IPS-15b (cell line): ENCODE measurements around the gene PAK6.

Source experiments
- H3K27me3 ChIP-seq: one replicate; pipeline ENCODE4 v1.6.1; 2013; ENCODE audit warnings: low read length; ENCODE audit not compliant: control insufficient read depth, insufficient read depth
- H3K36me3 ChIP-seq: one replicate; pipeline ENCODE4 v1.6.1; 2013; ENCODE audit warnings: low read length; ENCODE audit not compliant: control insufficient read depth, insufficient read depth
- H3K4me1 ChIP-seq: one replicate; pipeline ENCODE4 v1.6.1; 2013; ENCODE audit warnings: mild to moderate bottlenecking, low read length; ENCODE audit not compliant: control insufficient read depth, insufficient read depth
- H3K4me3 ChIP-seq: one replicate; pipeline ENCODE4 v1.5.1; 2013; ENCODE audit warnings: low read depth, low read length
- H3K9ac ChIP-seq: one replicate; pipeline ENCODE4 v1.6.1; 2013; ENCODE audit warnings: low read depth, mild to moderate bottlenecking, low read length
- H3K9me3 ChIP-seq: one replicate; pipeline ENCODE4 v1.6.1; 2013; ENCODE audit warnings: mild to moderate bottlenecking, low read length; ENCODE audit not compliant: control insufficient read depth, insufficient read depth

The PAK6 gene

DNA sequence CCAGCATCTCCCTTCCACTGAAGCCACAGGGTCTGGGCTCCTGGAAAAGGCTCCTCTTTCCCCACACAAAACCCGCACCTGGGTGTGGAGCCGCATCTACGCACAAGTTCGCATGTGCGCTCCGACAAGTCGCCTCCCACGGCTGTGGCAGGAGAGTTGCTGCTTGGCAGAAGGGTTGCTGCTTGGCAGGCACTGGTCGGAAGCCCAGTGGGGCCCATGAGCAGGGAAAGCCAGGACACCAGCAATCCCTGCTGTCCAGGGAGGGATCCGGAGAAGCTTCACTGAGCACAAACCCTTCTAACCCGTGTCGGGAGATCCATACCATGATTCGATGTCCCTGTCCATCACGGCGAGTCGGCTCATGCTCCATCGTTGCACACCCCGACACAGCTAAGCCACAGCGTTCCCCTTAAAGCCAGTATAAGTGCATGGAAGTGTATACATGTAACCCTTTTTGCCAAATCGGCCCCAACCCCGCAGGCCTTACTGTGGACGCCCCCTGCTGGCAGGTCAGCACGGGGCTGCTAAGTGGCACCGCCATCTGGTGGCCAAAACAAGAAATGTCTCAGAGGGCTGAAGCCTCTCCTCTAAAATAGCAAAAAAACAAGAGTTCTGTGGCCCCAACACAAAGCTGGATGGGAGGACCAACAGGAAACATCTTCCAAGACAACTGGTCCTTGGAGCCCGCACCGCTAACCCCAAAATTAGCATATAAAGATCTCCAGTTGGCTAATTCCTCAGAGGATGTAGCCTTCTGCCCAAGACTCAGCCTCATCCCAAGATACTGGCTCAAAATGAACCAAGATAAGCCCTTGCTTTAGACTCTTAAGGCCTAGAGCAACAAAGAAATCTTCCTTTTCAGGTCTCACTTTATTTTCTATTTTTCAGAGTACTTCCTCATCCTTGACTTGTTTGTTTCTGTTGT lies 35.7 kb downstream of the PAK6 start:
- peaks cover 2% of the 10 kb centered on the region for H3K36me3 ChIP-seq
- no peaks in the 10 kb centered on the region for H3K9me3 ChIP-seq
- peaks cover 12% of the 10 kb centered on the region for H3K27me3 ChIP-seq
- H3K9ac ChIP-seq = no peak overlapping the region
- no peak overlapping the region for H3K4me3 ChIP-seq
- H3K4me1 ChIP-seq = no peaks in the 10 kb centered on the region

DNA sequence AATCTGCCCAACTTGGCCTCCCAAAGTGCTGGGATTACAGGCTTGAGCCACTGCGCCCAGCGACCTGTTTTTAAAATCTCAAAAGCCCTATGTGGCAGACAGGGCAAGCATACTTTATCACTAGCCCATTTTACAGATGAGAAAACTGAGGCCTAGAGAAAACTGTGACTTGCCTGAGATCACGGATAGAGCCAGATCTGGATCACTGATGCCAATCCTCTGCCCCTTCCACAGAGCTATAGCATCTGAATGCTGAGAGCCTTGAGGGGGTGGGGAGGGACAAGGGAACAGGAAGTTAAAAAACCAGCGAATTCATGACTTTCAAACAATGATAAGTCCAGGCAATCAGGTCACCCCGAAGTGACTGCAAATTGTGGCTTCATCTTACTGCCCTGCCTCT lies 36.7 kb downstream of the PAK6 start:
- Histone ChIP-seq H3K4me1 (peaks cover under 1% of the 10 kb centered on the region), H3K9me3 (no peaks in the 10 kb centered on the region), H3K27me3 (peaks cover 19% of the 10 kb centered on the region), H3K36me3 (peaks cover 2% of the 10 kb centered on the region), H3K9ac (no peak overlapping the region), H3K4me3 (no peak overlapping the region)

DNA sequence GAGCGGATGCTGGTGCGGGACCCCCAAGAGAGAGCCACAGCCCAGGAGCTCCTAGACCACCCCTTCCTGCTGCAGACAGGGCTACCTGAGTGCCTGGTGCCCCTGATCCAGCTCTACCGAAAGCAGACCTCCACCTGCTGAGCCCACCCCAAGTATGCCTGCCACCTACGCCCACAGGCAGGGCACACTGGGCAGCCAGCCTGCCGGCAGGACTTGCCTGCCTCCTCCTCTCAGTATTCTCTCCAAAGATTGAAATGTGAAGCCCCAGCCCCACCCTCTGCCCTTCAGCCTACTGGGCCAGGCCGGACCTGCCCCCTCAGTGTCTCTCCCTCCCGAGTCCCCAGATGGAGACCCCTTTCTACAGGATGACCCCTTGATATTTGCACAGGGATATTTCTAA lies 37.1 kb downstream of the PAK6 start:
- H3K36me3 ChIP-seq = peaks cover 2% of the 10 kb centered on the region
- H3K9ac ChIP-seq = no peak overlapping the region
- peaks cover 4% of the 10 kb centered on the region for H3K4me1 ChIP-seq
- H3K9me3 ChIP-seq = no peaks in the 10 kb centered on the region
- H3K4me3 ChIP-seq = no peak overlapping the region
- H3K27me3 ChIP-seq = peaks cover 23% of the 10 kb centered on the region

GRCh38 chr15:40276927-40277326 lies 38.1 kb downstream of the PAK6 start:
- Histone ChIP-seq H3K9ac (no peak overlapping the region), H3K36me3 (peaks cover 2% of the 10 kb centered on the region), H3K9me3 (no peaks in the 10 kb centered on the region), H3K4me3 (no peak overlapping the region), H3K27me3 (peaks cover 33% of the 10 kb centered on the region), H3K4me1 (peaks cover 6% of the 10 kb centered on the region)

DNA sequence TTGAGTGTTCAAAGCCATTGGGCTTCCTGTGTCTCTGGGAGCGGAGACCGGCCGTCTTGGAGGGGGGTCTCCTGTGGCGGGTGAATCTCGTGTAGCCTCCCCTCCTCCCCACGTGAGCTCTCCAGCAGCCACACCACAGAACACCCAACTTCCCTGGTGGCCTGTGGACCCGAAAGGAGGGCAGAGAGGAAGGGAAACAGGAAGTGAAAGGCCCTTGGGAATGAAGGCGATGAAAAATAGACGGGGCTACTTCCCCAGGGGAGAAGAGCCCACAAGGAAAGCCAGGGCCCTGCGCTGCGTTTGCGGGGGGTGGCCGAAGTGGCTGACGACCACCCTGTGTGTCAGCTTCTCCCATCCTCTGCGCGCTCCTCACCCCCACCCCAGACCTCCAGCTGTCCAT lies 38.6 kb downstream of the PAK6 start:
- no peak overlapping the region for H3K4me3 ChIP-seq
- peaks cover 2% of the 10 kb centered on the region for H3K36me3 ChIP-seq
- H3K9ac ChIP-seq = no peak overlapping the region
- H3K4me1 ChIP-seq = peaks cover 6% of the 10 kb centered on the region
- no peaks in the 10 kb centered on the region for H3K9me3 ChIP-seq
- peaks cover 39% of the 10 kb centered on the region for H3K27me3 ChIP-seq

DNA sequence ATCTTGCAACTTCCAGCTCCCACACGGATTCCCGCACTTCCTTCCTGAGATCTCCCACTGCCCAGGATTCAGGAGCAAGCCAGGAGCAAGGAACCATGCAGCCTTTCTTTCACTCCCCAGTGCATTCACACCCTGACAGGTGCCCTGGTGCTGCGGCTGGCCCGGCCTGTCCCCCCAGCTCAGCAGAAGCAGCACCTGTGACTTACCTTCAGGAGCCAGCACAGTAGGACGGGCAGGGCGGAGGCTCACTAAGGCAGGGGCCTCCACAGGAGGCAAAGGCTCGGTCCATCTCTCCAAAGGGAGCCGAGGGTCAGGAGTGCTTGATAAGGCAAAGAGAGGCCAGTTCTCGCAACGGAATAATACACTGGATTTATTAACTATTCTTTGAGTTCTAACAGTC lies 39.2 kb downstream of the PAK6 start:
- Histone ChIP-seq H3K4me1 (peaks cover 6% of the 10 kb centered on the region), H3K36me3 (peaks cover under 1% of the 10 kb centered on the region), H3K4me3 (no peak overlapping the region), H3K9me3 (no peaks in the 10 kb centered on the region), H3K27me3 (peaks cover 44% of the 10 kb centered on the region), H3K9ac (no peak overlapping the region)

GRCh38 chr15:40279437-40280141 lies 40.7 kb downstream of the PAK6 start:
- peaks cover 9% of the 10 kb centered on the region for H3K4me1 ChIP-seq

GRCh38 chr15:40280260-40281056 lies 41.6 kb downstream of the PAK6 start:
- H3K9ac ChIP-seq = peak overlapping the region; percentile 5
- peaks cover 16% of the 10 kb centered on the region for H3K4me1 ChIP-seq
- peaks cover 64% of the 10 kb centered on the region for H3K27me3 ChIP-seq
- peak overlapping the region; percentile 37 for H3K4me3 ChIP-seq
- H3K9me3 ChIP-seq = no peaks in the 10 kb centered on the region
- no peaks in the 10 kb centered on the region for H3K36me3 ChIP-seq

More at GRCh38 chr15:40279437-40280141, 40.7 kb downstream of the PAK6 start:
- Histone ChIP-seq H3K9ac (no peak overlapping the region), H3K4me3 (peak overlapping the region; percentile 37), H3K9me3 (no peaks in the 10 kb centered on the region), H3K27me3 (peaks cover 59% of the 10 kb centered on the region), H3K36me3 (no peaks in the 10 kb centered on the region)

GRCh38 chr15:40281057-40281800 lies 42.4 kb downstream of the PAK6 start:
- peak overlapping the region; percentile 37 for H3K4me3 ChIP-seq
- no peaks in the 10 kb centered on the region for H3K36me3 ChIP-seq
- H3K9ac ChIP-seq = no peak overlapping the region
- H3K9me3 ChIP-seq = no peaks in the 10 kb centered on the region
- H3K27me3 ChIP-seq = peaks cover 67% of the 10 kb centered on the region
- H3K4me1 ChIP-seq = peaks cover 24% of the 10 kb centered on the region

DNA sequence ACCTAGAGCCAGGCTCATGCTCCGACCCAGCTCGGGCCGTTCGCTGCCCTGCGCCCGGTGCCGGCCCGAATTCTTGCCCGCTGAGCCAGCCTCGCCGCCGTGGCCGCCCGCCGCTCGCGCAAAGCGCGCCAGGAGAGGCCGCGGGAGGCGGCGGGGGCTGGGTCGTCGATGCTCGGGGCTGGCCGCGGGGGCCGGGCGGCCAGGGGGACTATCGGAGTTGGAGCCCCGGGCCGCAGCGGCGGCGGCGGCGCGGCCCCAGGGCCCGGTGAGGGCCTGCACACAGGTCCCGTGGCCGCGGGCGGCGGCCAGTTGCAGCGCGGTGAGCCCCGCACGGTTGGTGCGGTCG lies 42.9 kb downstream of the PAK6 start:
- Histone ChIP-seq H3K36me3 (no peaks in the 10 kb centered on the region), H3K27me3 (peaks cover 70% of the 10 kb centered on the region), H3K4me3 (peak overlapping the region; percentile 61), H3K4me1 (peaks cover 25% of the 10 kb centered on the region), H3K9ac (no peak overlapping the region), H3K9me3 (no peaks in the 10 kb centered on the region)
